Measurements from ENCODE around the gene TRIP10.
"Not testable (repeated sequence)": the region's sequence is repeated elsewhere in the genome, so short reads cannot be mapped to it uniquely, and the experiment has no call there.

TRIP10 gene

GRCh38 chr19:6771648-6772027 is 32.2 kb downstream of the TRIP10 start:
- DNase-seq = not testable (repeated sequence)

GRCh38 chr19:6772028-6772865 is 32.8 kb downstream of the TRIP10 start, which contains the start of gene VAV1:
TSS of gene VAV1 (plus strand) at chr19:6772708. CDS start at chr19:6772808, 100 bp downstream.
- DNase-seq = peak; percentile 91

- DNase-seq = no peak
Observed at GRCh38 chr19:6772866-6773322, 33.4 kb downstream of the TRIP10 start.

GRCh38 chr19:6773323-6773931 is 33.9 kb downstream of the TRIP10 start:
- DNase-seq = peak; percentile 67

GRCh38 chr19:6774821-6775707 is 35.6 kb downstream of the TRIP10 start:
- peak; percentile 80 for DNase-seq

- DNase-seq = not testable (repeated sequence)
Observed at GRCh38 chr19:6776045-6776444, 36.6 kb downstream of the TRIP10 start.

- no peak for DNase-seq
Observed at GRCh38 chr19:6776999-6777398, 37.5 kb downstream of the TRIP10 start.

GRCh38 chr19:6777434-6777833 is 38.0 kb downstream of the TRIP10 start:
- DNase-seq = no peak

- no peak for DNase-seq
Observed at GRCh38 chr19:6778386-6778785, 38.9 kb downstream of the TRIP10 start.

- no peak for DNase-seq
Observed at GRCh38 chr19:6779206-6779605, 39.7 kb downstream of the TRIP10 start.

- no peak for DNase-seq
Observed at GRCh38 chr19:6787393-6787792, 47.9 kb downstream of the TRIP10 start.

- DNase-seq = no peak
Observed at GRCh38 chr19:6788896-6789295, 49.4 kb downstream of the TRIP10 start.

- DNase-seq = no peak
Observed at GRCh38 chr19:6790194-6791128, 51.0 kb downstream of the TRIP10 start.

- no peak for DNase-seq
Observed at GRCh38 chr19:6791237-6791636, 51.8 kb downstream of the TRIP10 start.

GRCh38 chr19:6793411-6793810 is 53.9 kb downstream of the TRIP10 start:
- no peak for DNase-seq

GRCh38 chr19:6793973-6794372 is 54.5 kb downstream of the TRIP10 start:
- DNase-seq = no peak

- DNase-seq = peak; percentile 88
Observed at GRCh38 chr19:6794686-6795431, 55.4 kb downstream of the TRIP10 start.

GRCh38 chr19:6796278-6796677 is 56.8 kb downstream of the TRIP10 start:
- no peak for DNase-seq

GRCh38 chr19:6797646-6798045 is 58.2 kb downstream of the TRIP10 start:
- peak; percentile 94 for DNase-seq

GRCh38 chr19:6800160-6800790 is 60.8 kb downstream of the TRIP10 start:
- DNase-seq = not testable (repeated sequence)

- peak; percentile 54 for DNase-seq
Observed at GRCh38 chr19:6800991-6801484, 61.6 kb downstream of the TRIP10 start.

All from suppressor macrophage treated with lipopolysaccharide for 4 hours (primary cell).